Natural killer cell (primary cell): Measurements from ENCODE around the gene ST6GALNAC3. TPM values are rescaled to one million over a fixed set of nuclear protein-coding genes. Genes with fewer than 3 reads are reported as not detected.

Source experiments
- ATAC-seq, 3 donors: fragments of 150-1000 bp in 2 of 3; fragments of 200-7000 bp in 1 of 3; cut with Tn5 transposase; 1 replicate in 1 of 3; 2 replicates in 2 of 3; pipeline ENCODE4 v1.10.0; 2021; ENCODE audit warnings: mild to moderate bottlenecking in 2 of 3, moderate library complexity in 2 of 3
- DNase-seq, 2 donors: peaks; one replicate each; pipeline versions ENCODE4 v3.0.0 to v3.0.0-alpha.2; 2013 to 2021; ENCODE audit warnings: mixed read lengths in 1 of 2
- H3K27ac ChIP-seq: one replicate; pipeline ENCODE4 v1.5.1; 2013; ENCODE audit warnings: mild to moderate bottlenecking, low read length
- H3K27me3 ChIP-seq: one replicate; pipeline ENCODE4 v1.6.1; 2013; ENCODE audit warnings: low read length; ENCODE audit not compliant: control insufficient read depth, insufficient read depth
- H3K36me3 ChIP-seq: one replicate; pipeline ENCODE4 v1.6.1; 2013; ENCODE audit warnings: low read length; ENCODE audit not compliant: control insufficient read depth, insufficient read depth
- H3K4me1 ChIP-seq: one replicate; pipeline ENCODE4 v1.6.1; 2013; ENCODE audit warnings: low read length; ENCODE audit not compliant: control insufficient read depth, insufficient read depth
- H3K4me3 ChIP-seq: one replicate; pipeline ENCODE4 v1.5.1; 2013; ENCODE audit warnings: low read length
- H3K9me3 ChIP-seq: one replicate; pipeline ENCODE4 v1.6.1; 2013; ENCODE audit warnings: low read length; ENCODE audit not compliant: control insufficient read depth, insufficient read depth
- H3K27ac Mint-ChIP-seq, 2 donors: one replicate each; pipeline ENCODE4 v1.8.0; 2022; ENCODE audit warnings: mild to moderate bottlenecking in 2 of 2, mixed read lengths in 2 of 2, moderate library complexity in 1 of 2
- H3K27me3 Mint-ChIP-seq, 2 donors: one replicate each; pipeline ENCODE4 v1.8.0; 2022; ENCODE audit warnings: low read depth in 2 of 2, mixed read lengths in 2 of 2
- H3K36me3 Mint-ChIP-seq: one replicate; pipeline ENCODE4 v1.8.0; 2022; ENCODE audit warnings: mixed read lengths
- H3K4me1 Mint-ChIP-seq, 2 donors: one replicate each; pipeline ENCODE4 v1.8.0; 2022; ENCODE audit warnings: mixed read lengths in 2 of 2
- H3K4me3 Mint-ChIP-seq: one replicate; pipeline ENCODE4 v1.8.0; 2022; ENCODE audit warnings: mild to moderate bottlenecking, moderate library complexity, mixed read lengths
- H3K9me3 Mint-ChIP-seq, 2 donors: one replicate each; pipeline ENCODE4 v1.8.0; 2022; ENCODE audit warnings: mixed read lengths in 2 of 2
- CTCF ChIP-seq: fragments of 200-600 bp; IDR thresholded peaks from one replicate; pipeline ENCODE4 v1.8.0; 2022; ENCODE audit warnings: antibody characterized with exemption
- WGBS: methylation state at CpG from one replicate; pipeline ENCODE4 v1.1.7; 2013; ENCODE audit warnings: missing lambda C conversion rate; ENCODE audit not compliant: insufficient coverage; 5-methylcytosine and 5-hydroxymethylcytosine counted together
- intact Hi-C: fragments of 100-400 bp; cut with micrococcal nuclease; formaldehyde crosslinking; loops from one replicate; pipeline ENCODE4 v1.14.2; 2022
- total RNA-seq, 4 donors: library from RNA; stranded (reverse); fragments of 120-200 nt in 1 of 4; gene quantifications; one replicate each; pipeline versions ENCODE4 v1.2.3 to v1.2.4, GENCODE V29; 2013 to 2022

Gene ST6GALNAC3
- total RNA-seq, 3 donors from 2014 or later (not counting 1 experiment from before 2014, with no cell fraction given), result not detected

- H3K27me3 Mint-ChIP-seq, result no peaks in the 10 kb centered on the region
- intact Hi-C loops, result no loop called here
- peaks cover 11 to 12% of the 10 kb centered on the region in 2 donors for H3K9me3 Mint-ChIP-seq
- no CpG with 5 or more reads among the region's 2 CpGs for WGBS
- Histone ChIP-seq H3K4me1 (no peaks in the 10 kb centered on the region), H3K27me3 (no peaks in the 10 kb centered on the region), H3K36me3 (no peaks in the 10 kb centered on the region), H3K9me3 (no peaks in the 10 kb centered on the region), H3K4me3 (no peak overlapping the region), H3K27ac (no peak overlapping the region)
- H3K27ac Mint-ChIP-seq, result no peak overlapping the region
- no peak overlapping the region for H3K4me3 Mint-ChIP-seq
- no peak for TF ChIP-seq CTCF
- H3K36me3 Mint-ChIP-seq, result no peaks in the 10 kb centered on the region
- ATAC-seq (no peak), DNase-seq (no peak)
- no peaks in the 10 kb centered on the region for H3K4me1 Mint-ChIP-seq
Measured at GRCh38 chr1:76661531-76661930, 587.0 kb downstream of the ST6GALNAC3 start.

- Mint-ChIP-seq H3K27ac (no peak overlapping the region), H3K4me3 (no peak overlapping the region), H3K9me3 (peaks cover 5 to 11% of the 10 kb centered on the region in 2 donors), H3K27me3 (no peaks in the 10 kb centered on the region), H3K36me3 (no peaks in the 10 kb centered on the region), H3K4me1 (no peaks in the 10 kb centered on the region)
- Histone ChIP-seq H3K27me3 (no peaks in the 10 kb centered on the region), H3K36me3 (no peaks in the 10 kb centered on the region), H3K9me3 (peaks cover 4% of the 10 kb centered on the region), H3K4me1 (no peaks in the 10 kb centered on the region), H3K4me3 (no peak overlapping the region), H3K27ac (no peak overlapping the region)
- 71% methylated on average over 2 of the region's 2 CpGs for WGBS
- DNase-seq (no peak), ATAC-seq (no peak)
- intact Hi-C loops, result no loop called here
- no peak for TF ChIP-seq CTCF
Measured at GRCh38 chr1:76666499-76666898, 592.0 kb downstream of the ST6GALNAC3 start.

GRCh38 chr1:76668046-76668445 lies 593.5 kb downstream of the ST6GALNAC3 start:
- intact Hi-C loops, result no loop called here
- peaks cover 4% of the 10 kb centered on the region for H3K9me3 ChIP-seq
- no peaks in the 10 kb centered on the region for H3K27me3 Mint-ChIP-seq
- H3K9me3 Mint-ChIP-seq, result peaks cover 3 to 7% of the 10 kb centered on the region in 2 donors
- no peak overlapping the region for H3K27ac ChIP-seq
- H3K27me3 ChIP-seq, result no peaks in the 10 kb centered on the region
- ATAC-seq (no peak), DNase-seq (no peak)
- no peaks in the 10 kb centered on the region for H3K4me1 ChIP-seq
- H3K4me3 Mint-ChIP-seq, result no peak overlapping the region
- WGBS, result 67% methylated on average over 5 of the region's 5 CpGs
- no peaks in the 10 kb centered on the region for H3K36me3 Mint-ChIP-seq
- no peak overlapping the region for H3K27ac Mint-ChIP-seq
- H3K36me3 ChIP-seq, result no peaks in the 10 kb centered on the region
- no peaks in the 10 kb centered on the region for H3K4me1 Mint-ChIP-seq
- TF ChIP-seq CTCF, result no peak
- H3K4me3 ChIP-seq, result no peak overlapping the region

- Mint-ChIP-seq H3K4me1 (no peaks in the 10 kb centered on the region), H3K27me3 (no peaks in the 10 kb centered on the region), H3K27ac (no peak overlapping the region), H3K9me3 (peaks cover 3 to 7% of the 10 kb centered on the region in 2 donors), H3K4me3 (no peak overlapping the region), H3K36me3 (no peaks in the 10 kb centered on the region)
- H3K9me3 ChIP-seq, result peaks cover 4% of the 10 kb centered on the region
- WGBS, result 86% methylated on average over 2 of the region's 4 CpGs
- DNase-seq, result no peak
- TF ChIP-seq CTCF, result no peak
- no peaks in the 10 kb centered on the region for H3K36me3 ChIP-seq
- H3K4me3 ChIP-seq, result no peak overlapping the region
- ATAC-seq, result no peak
- intact Hi-C loops, result no loop called here
- no peak overlapping the region for H3K27ac ChIP-seq
- no peaks in the 10 kb centered on the region for H3K4me1 ChIP-seq
- no peaks in the 10 kb centered on the region for H3K27me3 ChIP-seq
Measured at GRCh38 chr1:76669131-76669530, 594.6 kb downstream of the ST6GALNAC3 start.
